Natural killer cell treated with Interleukin-12 subunit alpha and Interleukin-12 subunit beta and Interleukin-15 and Interleukin-18, amount 100 ng/mL, for 72 hours (primary cell): ENCODE data around the gene ZAP70. TPM values are rescaled to one million over a fixed set of nuclear protein-coding genes. Genes with fewer than 3 reads are reported as not detected.

Experiments used
- ATAC-seq, 2 donors: fragments of 150-1000 bp; cut with Tn5 transposase in 1 of 2; sonication (Bioruptor Pico), chemical (Tn5 transposase) in 1 of 2; 2 replicates each; pipeline ENCODE4 v1.10.0; 2021
- DNase-seq: peaks from one replicate; pipeline ENCODE4 v3.0.0; 2022; ENCODE audit warnings: low spot score
- H3K27ac Mint-ChIP-seq, 2 donors: 1 replicate in 1 of 2; 2 replicates in 1 of 2; pipeline ENCODE4 v1.8.0; 2022; ENCODE audit warnings: mixed read lengths in 2 of 2, mild to moderate bottlenecking in 1 of 2, moderate library complexity in 1 of 2
- H3K27me3 Mint-ChIP-seq, 2 donors: 1 replicate in 1 of 2; 2 replicates in 1 of 2; pipeline ENCODE4 v1.8.0; 2022; ENCODE audit warnings: mixed read lengths in 2 of 2
- H3K36me3 Mint-ChIP-seq: one replicate; pipeline ENCODE4 v1.8.0; 2022; ENCODE audit warnings: mixed read lengths
- H3K4me1 Mint-ChIP-seq, 2 donors: 1 replicate in 1 of 2; 2 replicates in 1 of 2; pipeline ENCODE4 v1.8.0; 2022; ENCODE audit warnings: low read depth in 2 of 2, mixed read lengths in 2 of 2, mild to moderate bottlenecking in 1 of 2
- H3K4me3 Mint-ChIP-seq: one replicate; pipeline ENCODE4 v1.8.0; 2022; ENCODE audit warnings: mixed read lengths
- H3K9me3 Mint-ChIP-seq: 2 replicates; pipeline ENCODE4 v1.8.0; 2022; ENCODE audit warnings: mixed read lengths
- total RNA-seq, 2 donors: library from RNA; stranded (reverse); gene quantifications; one replicate each; pipeline ENCODE4 v1.2.3, GENCODE V29; 2022

ZAP70 gene
- total RNA-seq, 2 donors from 2014 or later: 97.4 to 191 TPM

GRCh38 chr2:97737421-97738178, 24.2 kb downstream of the ZAP70 start:
- Mint-ChIP-seq H3K27ac (peak overlapping the region; percentile 16 to 65), H3K9me3 (no peaks in the 10 kb centered on the region), H3K4me1 (peaks cover 31 to 46% of the 10 kb centered on the region in 2 donors), H3K27me3 (no peaks in the 10 kb centered on the region), H3K36me3 (peaks cover 9% of the 10 kb centered on the region), H3K4me3 (no peak overlapping the region)
- ATAC-seq (no peak), DNase-seq (no peak)

GRCh38 chr2:97738179-97739019, 25.0 kb downstream of the ZAP70 start:
- Mint-ChIP-seq H3K9me3 (no peaks in the 10 kb centered on the region), H3K36me3 (peaks cover 9% of the 10 kb centered on the region), H3K4me1 (peaks cover 39 to 52% of the 10 kb centered on the region in 2 donors), H3K4me3 (no peak overlapping the region), H3K27me3 (no peaks in the 10 kb centered on the region), H3K27ac (peak overlapping the region; percentile 15 to 19)
- no peak for ATAC-seq
- DNase-seq: no peak

- Mint-ChIP-seq H3K9me3 (no peaks in the 10 kb centered on the region), H3K27me3 (no peaks in the 10 kb centered on the region), H3K4me3 (no peak overlapping the region), H3K36me3 (peaks cover 9% of the 10 kb centered on the region), H3K27ac (peak overlapping the region; percentile 15 to 19), H3K4me1 (peaks cover 48 to 54% of the 10 kb centered on the region in 2 donors)
- ATAC-seq (no peak), DNase-seq (no peak)
Measured at GRCh38 chr2:97739020-97739892, 25.9 kb downstream of the ZAP70 start.

- ATAC-seq: no peak
- peaks cover 9% of the 10 kb centered on the region for H3K36me3 Mint-ChIP-seq
Measured at GRCh38 chr2:97739893-97740245, 26.5 kb downstream of the ZAP70 start.

GRCh38 chr2:97740590-97741182, 27.3 kb downstream of the ZAP70 start:
- Mint-ChIP-seq H3K27me3 (no peaks in the 10 kb centered on the region), H3K4me3 (peak overlapping the region; percentile 48), H3K27ac (peak overlapping the region; percentile 71 to 92), H3K4me1 (peaks cover 59 to 64% of the 10 kb centered on the region in 2 donors), H3K9me3 (no peaks in the 10 kb centered on the region), H3K36me3 (peaks cover 9% of the 10 kb centered on the region)
- DNase-seq (no peak), ATAC-seq (peak in 1 of 2 donors; percentile 46)

More at GRCh38 chr2:97739893-97740245, 26.5 kb downstream of the ZAP70 start:
- no peak for DNase-seq
- peaks cover 52 to 58% of the 10 kb centered on the region in 2 donors for H3K4me1 Mint-ChIP-seq
- H3K4me3 Mint-ChIP-seq: no peak overlapping the region
- no peaks in the 10 kb centered on the region for H3K9me3 Mint-ChIP-seq
- no peaks in the 10 kb centered on the region for H3K27me3 Mint-ChIP-seq
- no peak overlapping the region for H3K27ac Mint-ChIP-seq

GRCh38 chr2:97741251-97741650, 27.9 kb downstream of the ZAP70 start:
- Mint-ChIP-seq H3K9me3 (peaks cover 3% of the 10 kb centered on the region), H3K4me1 (peaks cover 65 to 66% of the 10 kb centered on the region in 2 donors), H3K27ac (peak overlapping the region; percentile 71 to 90), H3K27me3 (no peaks in the 10 kb centered on the region), H3K36me3 (peaks cover 9% of the 10 kb centered on the region), H3K4me3 (peak overlapping the region; percentile 66)
- ATAC-seq (no peak), DNase-seq (no peak)

- Mint-ChIP-seq H3K4me1 (peaks cover 67 to 69% of the 10 kb centered on the region in 2 donors), H3K36me3 (peaks cover 9% of the 10 kb centered on the region), H3K27ac (peak overlapping the region; percentile 71 to 90), H3K27me3 (no peaks in the 10 kb centered on the region), H3K4me3 (peak overlapping the region; percentile 66), H3K9me3 (peaks cover 3% of the 10 kb centered on the region)
- DNase-seq: no peak
- ATAC-seq: no peak
Measured at GRCh38 chr2:97741686-97742085, 28.3 kb downstream of the ZAP70 start.

- DNase-seq: peak; percentile 78
- ATAC-seq: peak; percentile 75 to 78
- Mint-ChIP-seq H3K9me3 (peaks cover 3% of the 10 kb centered on the region), H3K4me1 (peaks cover 71 to 76% of the 10 kb centered on the region in 2 donors), H3K27ac (peak overlapping the region; percentile 71 to 90), H3K36me3 (peaks cover 9% of the 10 kb centered on the region), H3K4me3 (peak overlapping the region; percentile 66), H3K27me3 (no peaks in the 10 kb centered on the region)
Measured at GRCh38 chr2:97742381-97742847, 29.0 kb downstream of the ZAP70 start.

- DNase-seq: no peak
- H3K9me3 Mint-ChIP-seq: peaks cover 3% of the 10 kb centered on the region
- H3K27ac Mint-ChIP-seq: peak overlapping the region; percentile 71 to 90
- peaks cover under 1% of the 10 kb centered on the region for H3K36me3 Mint-ChIP-seq
- no peak for ATAC-seq
- no peaks in the 10 kb centered on the region for H3K27me3 Mint-ChIP-seq
- H3K4me1 Mint-ChIP-seq: peaks cover 70 to 77% of the 10 kb centered on the region in 2 donors
- peak overlapping the region; percentile 55 for H3K4me3 Mint-ChIP-seq
Measured at GRCh38 chr2:97743913-97744312, 30.5 kb downstream of the ZAP70 start.

GRCh38 chr2:97745474-97746174, 32.2 kb downstream of the ZAP70 start:
- DNase-seq (peak; percentile 90), ATAC-seq (peak; percentile 92 to 95)
- Mint-ChIP-seq H3K9me3 (peaks cover 3% of the 10 kb centered on the region), H3K27ac (peak overlapping the region; percentile 7 to 30), H3K36me3 (no peaks in the 10 kb centered on the region), H3K4me3 (peak overlapping the region; percentile 80), H3K4me1 (peaks cover 66 to 72% of the 10 kb centered on the region in 2 donors), H3K27me3 (no peaks in the 10 kb centered on the region)

- Mint-ChIP-seq H3K36me3 (no peaks in the 10 kb centered on the region), H3K4me1 (peaks cover 53 to 58% of the 10 kb centered on the region in 2 donors), H3K27me3 (no peaks in the 10 kb centered on the region), H3K4me3 (peak overlapping the region; percentile 51), H3K27ac (peak overlapping the region; percentile 28 to 69), H3K9me3 (peaks cover 3% of the 10 kb centered on the region)
- DNase-seq (no peak), ATAC-seq (peak; percentile 40 to 68)
Measured at GRCh38 chr2:97747285-97747684, 33.9 kb downstream of the ZAP70 start.

GRCh38 chr2:97747716-97748115, 34.3 kb downstream of the ZAP70 start:
- DNase-seq (no peak), ATAC-seq (no peak)
- Mint-ChIP-seq H3K36me3 (no peaks in the 10 kb centered on the region), H3K4me3 (peak overlapping the region; percentile 51), H3K27me3 (no peaks in the 10 kb centered on the region), H3K9me3 (peaks cover 3% of the 10 kb centered on the region), H3K4me1 (peaks cover 48 to 54% of the 10 kb centered on the region in 2 donors), H3K27ac (peak overlapping the region; percentile 28 to 69)
